Tibial nerve (tissue), 4 donors: ENCODE measurements around the gene PRSS38.

Experiments used
- CTCF ChIP-seq, 5 experiments: fragments of 200-600 bp in 3 of 5; fragments of 450-650 bp in 2 of 5; sonication (generic) in 3 of 5; IDR thresholded peaks; one replicate each; pipeline ENCODE4 v1.5.1; 2016 to 2019; ENCODE audit warnings: antibody characterized with exemption in 5 of 5, mild to moderate bottlenecking in 3 of 5, moderate library complexity in 2 of 5
- EP300 ChIP-seq, 2 donors: sonication (generic); formaldehyde crosslinking; IDR thresholded peaks; one replicate each; pipeline ENCODE4 v1.6.1; 2017; ENCODE audit warnings: antibody characterized with exemption in 2 of 2, mild to moderate bottlenecking in 1 of 2
- POLR2A ChIP-seq, 2 donors: fragments of 450-650 bp; IDR thresholded peaks; one replicate each; pipeline ENCODE4 v1.6.1; 2017; ENCODE audit warnings: antibody characterized with exemption in 2 of 2, mild to moderate bottlenecking in 2 of 2, moderate library complexity in 2 of 2

GRCh38 chr1:227841096-227841495 is 25.6 kb downstream of the PRSS38 start:
- TF ChIP-seq CTCF (IDR thresholded peaks at IDR 0.05), result no peak
- TF ChIP-seq EP300 (IDR thresholded peaks at IDR 0.05), result no peak
- no peak for TF ChIP-seq POLR2A (IDR thresholded peaks at IDR 0.05)
